ENCODE data around the gene PDLIM1.

- TF ChIP-seq POLR2A (IDR thresholded peaks at IDR 0.05) (no peak), CTCF (IDR thresholded peaks at IDR 0.05 in 8 of 11, conservative IDR thresholded peaks at IDR 0.05 in 3 of 11) (peak in 1 of 11 experiments; percentile 0), POLR2AphosphoS5 (IDR thresholded peaks at IDR 0.05) (no peak)
Observed at GRCh38 chr10:95243318-95243617, 47.5 kb downstream of the PDLIM1 start.
